PC-3 (cell line): ENCODE measurements around the gene PRKAR1B.

Experiments
- EZH2 ChIP-seq: fragments of 300-600 bp; sonication (generic); IDR thresholded peaks from one replicate; pipeline ENCODE4 v1.6.1; 2017; ENCODE audit warnings: antibody characterized with exemption, mild to moderate bottlenecking, low read length; ENCODE audit not compliant: unreplicated experiment
- EZH2phosphoT487 ChIP-seq: fragments of 300-600 bp; sonication (generic); IDR thresholded peaks from 2 replicates; pipeline ENCODE4 v1.6.1; 2018; ENCODE audit warnings: mild to moderate bottlenecking, antibody characterized with exemption, low read length, borderline replicate concordance
- TF ChIP-seq, protein P1 (sequence below): fragments of 300-600 bp; sonication (generic); conservative IDR thresholded peaks from 2 replicates; pipeline ENCODE4 v1.5.1; 2017; ENCODE audit warnings: antibody characterized with exemption, low read depth, mild to moderate bottlenecking, low read length

DNA sequence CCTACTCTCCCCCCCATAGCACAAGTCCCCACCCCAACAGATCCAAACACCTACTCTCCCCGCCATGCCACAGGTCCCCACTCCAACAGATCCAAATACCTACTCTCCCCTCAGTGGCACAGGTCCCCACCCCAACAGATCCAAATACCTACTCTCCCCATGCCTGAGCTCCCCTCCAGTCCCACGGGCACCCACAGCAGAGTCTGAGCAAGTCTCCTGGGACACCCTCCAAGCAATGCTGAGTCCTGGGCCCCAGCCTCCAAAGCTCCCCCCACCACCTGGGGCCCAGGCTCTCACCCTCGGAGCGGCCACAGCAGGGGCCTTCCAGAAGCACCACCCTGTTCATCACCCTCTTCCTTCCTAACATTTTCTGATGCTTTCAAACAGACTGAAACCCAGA lies 64.5 kb downstream of the PRKAR1B start:
- no peak for TF ChIP-seq EZH2
- TF ChIP-seq, protein P1, sequence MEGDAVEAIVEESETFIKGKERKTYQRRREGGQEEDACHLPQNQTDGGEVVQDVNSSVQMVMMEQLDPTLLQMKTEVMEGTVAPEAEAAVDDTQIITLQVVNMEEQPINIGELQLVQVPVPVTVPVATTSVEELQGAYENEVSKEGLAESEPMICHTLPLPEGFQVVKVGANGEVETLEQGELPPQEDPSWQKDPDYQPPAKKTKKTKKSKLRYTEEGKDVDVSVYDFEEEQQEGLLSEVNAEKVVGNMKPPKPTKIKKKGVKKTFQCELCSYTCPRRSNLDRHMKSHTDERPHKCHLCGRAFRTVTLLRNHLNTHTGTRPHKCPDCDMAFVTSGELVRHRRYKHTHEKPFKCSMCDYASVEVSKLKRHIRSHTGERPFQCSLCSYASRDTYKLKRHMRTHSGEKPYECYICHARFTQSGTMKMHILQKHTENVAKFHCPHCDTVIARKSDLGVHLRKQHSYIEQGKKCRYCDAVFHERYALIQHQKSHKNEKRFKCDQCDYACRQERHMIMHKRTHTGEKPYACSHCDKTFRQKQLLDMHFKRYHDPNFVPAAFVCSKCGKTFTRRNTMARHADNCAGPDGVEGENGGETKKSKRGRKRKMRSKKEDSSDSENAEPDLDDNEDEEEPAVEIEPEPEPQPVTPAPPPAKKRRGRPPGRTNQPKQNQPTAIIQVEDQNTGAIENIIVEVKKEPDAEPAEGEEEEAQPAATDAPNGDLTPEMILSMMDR, result no peak
- TF ChIP-seq EZH2phosphoT487, result no peak
